Measurements from ENCODE around the gene MANSC1. TPM values are rescaled to one million over a fixed set of nuclear protein-coding genes. Genes with fewer than 3 reads are reported as not detected.

MANSC1 gene
- polyA plus RNA-seq, 6 donors from 2014 or later: 0.27 to 2.5 (median 1.4) TPM

GRCh38 chr12:12294215-12295005, 55.6 kb downstream of the MANSC1 start:
- no peaks in the 10 kb centered on the region for H3K9me3 Mint-ChIP-seq
- DNase-seq (no peak), ATAC-seq (ENCODE audit: low read depth in 2 of 2) (no peak)
- H3K27ac Mint-ChIP-seq: no peak overlapping the region
- no peaks in the 10 kb centered on the region for H3K36me3 Mint-ChIP-seq
- H3K27me3 Mint-ChIP-seq: peaks cover 0 to 17% (median 6%) of the 10 kb centered on the region in 3 donors
- H3K4me1 Mint-ChIP-seq: no peaks in the 10 kb centered on the region
- peak overlapping the region in 1 of 8 donors; percentile 53 for H3K4me3 Mint-ChIP-seq

DNA sequence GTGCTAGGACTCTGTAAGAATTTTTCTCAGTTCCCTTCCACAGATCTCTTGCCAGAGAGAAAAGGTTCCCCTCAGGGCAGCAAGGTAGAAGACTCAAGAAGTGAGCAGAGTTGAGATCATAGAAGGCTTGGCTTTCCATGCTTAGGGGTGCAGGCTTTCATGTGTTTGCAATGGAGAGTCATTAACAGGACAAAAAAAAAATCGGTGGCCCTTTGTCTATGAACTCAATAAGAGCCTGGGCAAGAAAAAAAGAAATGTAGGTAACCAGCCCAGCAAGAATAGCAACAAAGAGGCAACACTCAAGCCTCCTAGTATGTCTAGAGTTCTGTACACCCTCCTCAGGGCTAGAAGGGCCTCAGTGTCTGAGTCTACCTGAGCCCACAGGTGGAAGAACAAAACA, 59.8 kb downstream of the MANSC1 start:
- DNase-seq (no peak), ATAC-seq (ENCODE audit: low read depth in 2 of 2) (no peak)
- H3K4me1 Mint-ChIP-seq: no peaks in the 10 kb centered on the region
- peaks cover 0 to 3% (median 0%) of the 10 kb centered on the region in 7 donors for H3K9me3 Mint-ChIP-seq
- H3K36me3 Mint-ChIP-seq: no peaks in the 10 kb centered on the region
- no peak overlapping the region for H3K27ac Mint-ChIP-seq
- no peak overlapping the region for H3K4me3 Mint-ChIP-seq
- peaks cover 12 to 27% (median 24%) of the 10 kb centered on the region in 3 donors for H3K27me3 Mint-ChIP-seq

DNA sequence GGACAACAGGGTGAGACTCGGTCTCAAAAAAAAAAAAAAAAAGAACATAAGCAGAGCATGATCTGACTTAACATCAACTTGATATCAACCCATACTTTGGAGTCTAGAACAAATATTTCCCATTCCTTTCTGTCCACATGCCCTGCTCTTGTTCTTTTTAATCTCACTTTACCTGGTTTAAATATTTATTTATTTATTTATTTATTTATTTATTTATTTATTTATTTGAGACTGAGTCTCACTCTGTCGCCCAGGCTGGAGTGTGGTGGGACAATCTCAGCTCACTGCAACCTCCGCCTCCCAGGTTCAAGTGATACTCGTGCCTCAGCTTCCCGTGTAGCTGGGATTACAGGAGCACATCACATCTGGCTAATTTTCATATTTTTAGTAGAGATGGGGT, 63.6 kb downstream of the MANSC1 start:
- no peaks in the 10 kb centered on the region for H3K36me3 Mint-ChIP-seq
- no peak for DNase-seq
- no peaks in the 10 kb centered on the region for H3K4me1 Mint-ChIP-seq
- ATAC-seq (ENCODE audit: low read depth in 2 of 2): no peak
- peaks cover 12 to 45% (median 37%) of the 10 kb centered on the region in 3 donors for H3K27me3 Mint-ChIP-seq
- no peak overlapping the region for H3K4me3 Mint-ChIP-seq
- no peak overlapping the region for H3K27ac Mint-ChIP-seq
- H3K9me3 Mint-ChIP-seq: peaks cover 0 to 4% (median 0%) of the 10 kb centered on the region in 7 donors

DNA sequence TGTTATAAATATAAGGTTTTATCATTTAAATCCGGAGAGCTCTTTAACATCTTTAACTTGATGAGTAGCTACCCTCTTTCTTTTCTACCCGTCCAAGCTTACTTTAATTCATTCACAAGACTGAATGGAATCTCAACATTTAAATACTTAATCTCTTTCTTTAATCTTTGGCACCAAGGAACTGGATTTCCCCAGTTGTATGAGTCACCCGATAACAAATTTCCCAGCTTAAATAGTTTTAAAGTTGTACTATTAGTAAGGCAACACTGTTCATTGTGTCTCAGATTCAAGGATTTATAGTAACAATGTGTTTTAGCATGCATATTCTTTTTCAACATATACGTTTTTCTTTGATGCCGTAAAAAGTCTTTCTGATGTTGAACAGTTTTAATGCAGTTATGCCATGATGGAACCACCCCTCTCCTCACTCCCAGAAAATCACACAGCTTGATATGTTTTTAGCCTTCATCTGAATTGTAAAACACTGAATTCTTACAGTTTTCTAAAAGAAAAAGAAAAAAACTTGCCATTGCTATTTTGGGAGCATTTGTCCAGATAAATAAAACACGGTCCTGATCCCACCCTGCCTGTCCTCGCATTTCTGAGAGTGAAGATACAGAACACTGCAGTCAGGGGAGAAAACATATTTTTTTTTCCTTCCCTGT, 67.1 kb downstream of the MANSC1 start:
- no peak overlapping the region for H3K4me3 Mint-ChIP-seq

DNA sequence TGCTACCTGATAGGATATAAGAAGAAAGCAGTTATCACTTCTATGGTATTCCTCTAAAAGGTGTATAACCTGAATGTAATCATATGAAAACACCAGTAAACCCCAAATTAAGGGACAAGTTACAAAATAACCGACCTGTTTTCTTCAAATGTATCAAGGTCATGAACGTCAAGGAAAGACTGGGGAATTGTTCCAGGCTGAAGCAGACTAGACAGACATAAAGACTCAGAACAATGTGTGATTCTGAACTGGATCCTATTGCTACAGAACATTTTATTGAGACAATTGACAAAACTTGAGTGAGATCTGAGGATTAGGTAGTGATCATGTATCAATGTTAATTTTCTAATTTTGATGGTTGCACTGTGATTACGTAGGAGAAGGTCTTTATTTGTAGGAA, 67.8 kb downstream of the MANSC1 start:
- Mint-ChIP-seq H3K27me3 (peaks cover 7 to 41% (median 32%) of the 10 kb centered on the region in 3 donors), H3K9me3 (peaks cover 5 to 15% (median 11%) of the 10 kb centered on the region in 7 donors), H3K36me3 (peaks cover 0 to 3% of the 10 kb centered on the region in 2 donors), H3K27ac (no peak overlapping the region), H3K4me1 (no peaks in the 10 kb centered on the region), H3K4me3 (no peak overlapping the region)
- no peak for ATAC-seq (ENCODE audit: low read depth in 2 of 2)
- no peak for DNase-seq

More for the DNA sequence above, 67.1 kb downstream of the MANSC1 start:
- Mint-ChIP-seq H3K36me3 (peaks cover 0 to 1% of the 10 kb centered on the region in 2 donors), H3K9me3 (peaks cover under 1 to 8% (median 4%) of the 10 kb centered on the region in 7 donors), H3K27ac (no peak overlapping the region), H3K27me3 (peaks cover 13 to 46% (median 39%) of the 10 kb centered on the region in 3 donors), H3K4me1 (no peaks in the 10 kb centered on the region)
- ATAC-seq (ENCODE audit: low read depth in 2 of 2) (no peak), DNase-seq (no peak)

GRCh38 chr12:12281134-12281533, 68.9 kb downstream of the MANSC1 start:
- peaks cover 7 to 41% (median 32%) of the 10 kb centered on the region in 3 donors for H3K27me3 Mint-ChIP-seq
- DNase-seq (no peak), ATAC-seq (ENCODE audit: low read depth in 2 of 2) (no peak)
- H3K27ac Mint-ChIP-seq: no peak overlapping the region
- H3K36me3 Mint-ChIP-seq: peaks cover 0 to 3% of the 10 kb centered on the region in 2 donors
- no peak overlapping the region for H3K4me3 Mint-ChIP-seq
- H3K4me1 Mint-ChIP-seq: no peaks in the 10 kb centered on the region
- peaks cover 5 to 24% (median 14%) of the 10 kb centered on the region in 7 donors for H3K9me3 Mint-ChIP-seq

DNA sequence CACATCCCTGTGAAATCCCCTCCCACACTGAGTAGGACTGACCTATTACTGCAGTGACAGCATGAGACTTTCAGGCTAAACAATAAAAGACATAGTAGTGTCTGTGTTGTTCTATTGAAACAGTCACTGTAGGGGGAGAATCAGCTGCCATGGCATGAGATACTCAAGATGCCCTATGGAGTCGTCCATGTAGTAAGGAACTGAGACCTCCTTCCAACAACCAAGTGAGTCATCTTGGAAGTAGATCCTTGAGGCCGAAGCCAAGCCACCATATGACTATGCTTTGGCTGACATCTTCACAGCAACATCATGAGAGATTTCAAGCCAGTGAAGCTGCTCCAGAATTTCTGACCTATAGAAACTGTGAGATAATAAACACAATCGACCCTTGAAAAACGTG, 71.1 kb downstream of the MANSC1 start:
- peaks cover 5 to 31% (median 18%) of the 10 kb centered on the region in 7 donors for H3K9me3 Mint-ChIP-seq
- ATAC-seq (ENCODE audit: low read depth in 2 of 2): no peak

More for the DNA sequence above, 71.1 kb downstream of the MANSC1 start:
- Mint-ChIP-seq H3K4me1 (no peaks in the 10 kb centered on the region), H3K27me3 (peaks cover 4 to 38% (median 22%) of the 10 kb centered on the region in 3 donors), H3K27ac (no peak overlapping the region), H3K4me3 (no peak overlapping the region), H3K36me3 (peaks cover 0 to 3% of the 10 kb centered on the region in 2 donors)
- no peak for DNase-seq

Other genes starting within 250 kb of the MANSC1 start
- gene LRP6, start 83.2 kb downstream of the MANSC1 start, polyA plus RNA-seq (ENCODE audit: low read depth in 6 of 6): 1 to 10 TPM in 2 of 6 donors, under 1 TPM in 2, not detected in 2; 0.48 to 1.2 (median 0.87) TPM
- 10 to 100 TPM in 5 of 6 donors, 1 to 10 TPM in 1; 8.3 to 43.8 (median 14.4) TPM for gene BORCS5, start 6.8 kb upstream of the MANSC1 start, polyA plus RNA-seq (ENCODE audit: low read depth in 6 of 6)
- gene DUSP16, start 212.6 kb upstream of the MANSC1 start, polyA plus RNA-seq (ENCODE audit: low read depth in 6 of 6): under 1 TPM in 4 of 6 donors, not detected in 2; 0.26 to 0.90 (median 0.36) TPM